Kidney (tissue), 14 donors: ENCODE data around the gene CCDC39. TPM values are rescaled to one million over a fixed set of nuclear protein-coding genes. Genes with fewer than 3 reads are reported as not detected.

Experiments used
- DNase-seq, 5 donors: peaks; one replicate each; pipeline ENCODE4 v3.0.0-alpha.2; 2013 to 2020
- FAIRE-seq: peaks from 2 replicates; lab custom pipeline; 2012; peaks lifted over from hg19 to GRCh38; lab: Jason Lieb, UNC
- H3K27ac ChIP-seq, 2 donors: one replicate each; pipeline ENCODE4 v1.7.0; 2013; ENCODE audit warnings: low read depth in 2 of 2, low read length in 2 of 2, inconsistent platforms in 1 of 2
- H3K27me3 ChIP-seq: one replicate; pipeline ENCODE4 v1.7.1; 2013; ENCODE audit warnings: low read length, inconsistent platforms; ENCODE audit not compliant: control insufficient read depth, insufficient read depth
- H3K36me3 ChIP-seq, 3 donors: one replicate each; pipeline versions ENCODE4 v1.7.0 to v1.7.1; 2013; ENCODE audit warnings: low read length in 3 of 3, control low read depth in 1 of 3, inconsistent platforms in 1 of 3; ENCODE audit not compliant: insufficient read depth in 3 of 3, control insufficient read depth in 2 of 3
- H3K4me1 ChIP-seq, 3 donors: one replicate each; pipeline versions ENCODE4 v1.7.0 to v1.7.1; 2013; ENCODE audit warnings: low read length in 3 of 3, inconsistent platforms in 1 of 3, low read depth in 1 of 3; ENCODE audit not compliant: control insufficient read depth in 2 of 3, insufficient read depth in 2 of 3
- H3K4me3 ChIP-seq, 3 donors: one replicate each; pipeline versions ENCODE4 v1.7.0 to v1.8.1; 2013; ENCODE audit warnings: low read length in 3 of 3, control low read depth in 1 of 3, inconsistent platforms in 1 of 3
- H3K9ac ChIP-seq, 3 donors: one replicate each; pipeline versions ENCODE4 v1.7.0 to v1.7.1; 2013; ENCODE audit warnings: low read length in 3 of 3, control low read depth in 1 of 3, inconsistent platforms in 1 of 3
- H3K9me3 ChIP-seq, 3 donors: one replicate each; pipeline versions ENCODE4 v1.7.0 to v1.7.1; 2013; ENCODE audit warnings: low read length in 3 of 3, control low read depth in 1 of 3, inconsistent platforms in 1 of 3; ENCODE audit not compliant: control insufficient read depth in 2 of 3, insufficient read depth in 1 of 3
- CTCF ChIP-seq: IDR thresholded peaks from 3 replicates; pipeline ENCODE4 v1.5.1; 2012; ENCODE audit warnings: mild to moderate bottlenecking, moderate library complexity, borderline replicate concordance; ENCODE audit not compliant: insufficient read depth; ENCODE audit errors: extremely low read depth
- intact Hi-C: fragments of 100-400 bp; cut with DNase I; formaldehyde crosslinking; loops from one replicate; pipeline ENCODE4 v1.11.1; 2022
- polyA plus RNA-seq: library from polyadenylated mRNA; stranded (reverse); fragments of 350-450 nt; fragmentation: Illumina TruSeq; extraction: RNeasy Lipid Tissue Mini Kit (QIAGEN cat#74804); gene quantifications from one replicate; pipeline ENCODE4 v1.2.3, GENCODE V29; 2014; ENCODE audit warnings: low read depth, low replicate concordance; ENCODE audit not compliant: insufficient read depth
- total RNA-seq: library from RNA; stranded (reverse); fragmentation: NEBNext Ultra II Directional; extraction: Animal tissue kit (Norgen Biotek cat#: 25700); gene quantifications from one replicate; pipeline ENCODE4 v1.2.1, GENCODE V29; 2021
- donor health status: control.
- donor health status: control.
- donor health status: control.
- donor health status: control.
- donor health status: control.
- donor health status: DM: yes; HTN: yes; CAD: no.
- donor health status: Normal renal cell carcinoma (clear cell type).

The CCDC39 gene
- total and polyA plus RNA-seq, 2 donors from 2014 or later, result 0.60 TPM; not detected in 1

GRCh38 chr3:180657094-180657493 lies 22.2 kb downstream of the CCDC39 start:
- Histone ChIP-seq H3K4me1 (no peaks in the 10 kb centered on the region), H3K27ac (no peak overlapping the region), H3K36me3 (no peaks in the 10 kb centered on the region), H3K9ac (no peak overlapping the region), H3K27me3 (no peaks in the 10 kb centered on the region), H3K4me3 (no peak overlapping the region), H3K9me3 (no peaks in the 10 kb centered on the region)
- TF ChIP-seq CTCF, result no peak
- intact Hi-C loops, result no loop called here
- no peak for FAIRE-seq
- DNase-seq, result no peak

- TF ChIP-seq CTCF, result no peak
- H3K4me3 ChIP-seq, result no peak overlapping the region
- no peak for FAIRE-seq
Measured at GRCh38 chr3:180656406-180656805, 22.9 kb downstream of the CCDC39 start.

GRCh38 chr3:180646187-180646790 lies 33.0 kb downstream of the CCDC39 start:
- no peak for TF ChIP-seq CTCF
- H3K9ac ChIP-seq, result no peak overlapping the region
- H3K36me3 ChIP-seq, result no peaks in the 10 kb centered on the region
- no peak overlapping the region for H3K4me3 ChIP-seq
- H3K9me3 ChIP-seq, result no peaks in the 10 kb centered on the region
- H3K27ac ChIP-seq, result no peak overlapping the region
- H3K27me3 ChIP-seq, result no peaks in the 10 kb centered on the region
- FAIRE-seq (no peak), DNase-seq (no peak)
- intact Hi-C loops, result no loop called here
- no peaks in the 10 kb centered on the region for H3K4me1 ChIP-seq

More at GRCh38 chr3:180656406-180656805, 22.9 kb downstream of the CCDC39 start:
- no peaks in the 10 kb centered on the region for H3K9me3 ChIP-seq
- no peak overlapping the region for H3K9ac ChIP-seq
- no peaks in the 10 kb centered on the region for H3K4me1 ChIP-seq
- no peaks in the 10 kb centered on the region for H3K27me3 ChIP-seq
- DNase-seq, result no peak
- H3K36me3 ChIP-seq, result no peaks in the 10 kb centered on the region
- intact Hi-C loops, result no loop called here
- H3K27ac ChIP-seq, result no peak overlapping the region

GRCh38 chr3:180640987-180641386 lies 38.3 kb downstream of the CCDC39 start:
- Histone ChIP-seq H3K4me3 (no peak overlapping the region), H3K27me3 (no peaks in the 10 kb centered on the region), H3K4me1 (no peaks in the 10 kb centered on the region), H3K9me3 (no peaks in the 10 kb centered on the region), H3K36me3 (no peaks in the 10 kb centered on the region), H3K9ac (no peak overlapping the region), H3K27ac (no peak overlapping the region)
- intact Hi-C loops, result no loop called here
- TF ChIP-seq CTCF, result no peak
- no peak for FAIRE-seq
- DNase-seq, result no peak
